Testis (tissue), 2 donors: ENCODE data around the gene ADAM21.
"Not testable (repeated sequence)": the region's sequence is repeated elsewhere in the genome, so short reads cannot be mapped to it uniquely, and the experiment has no call there.

Source experiments
- CTCF ChIP-seq, 3 experiments: fragments of 450-650 bp in 2 of 3; fragments of 200-600 bp in 1 of 3; sonication (generic) in 1 of 3; IDR thresholded peaks; one replicate each; pipeline ENCODE4 v1.5.1; 2016 to 2019; ENCODE audit warnings: antibody characterized with exemption in 3 of 3, mild to moderate bottlenecking in 2 of 3, moderate library complexity in 1 of 3
- POLR2A ChIP-seq: fragments of 450-650 bp; IDR thresholded peaks from one replicate; pipeline ENCODE4 v1.6.1; 2017; ENCODE audit warnings: antibody characterized with exemption, mild to moderate bottlenecking, moderate library complexity

DNA sequence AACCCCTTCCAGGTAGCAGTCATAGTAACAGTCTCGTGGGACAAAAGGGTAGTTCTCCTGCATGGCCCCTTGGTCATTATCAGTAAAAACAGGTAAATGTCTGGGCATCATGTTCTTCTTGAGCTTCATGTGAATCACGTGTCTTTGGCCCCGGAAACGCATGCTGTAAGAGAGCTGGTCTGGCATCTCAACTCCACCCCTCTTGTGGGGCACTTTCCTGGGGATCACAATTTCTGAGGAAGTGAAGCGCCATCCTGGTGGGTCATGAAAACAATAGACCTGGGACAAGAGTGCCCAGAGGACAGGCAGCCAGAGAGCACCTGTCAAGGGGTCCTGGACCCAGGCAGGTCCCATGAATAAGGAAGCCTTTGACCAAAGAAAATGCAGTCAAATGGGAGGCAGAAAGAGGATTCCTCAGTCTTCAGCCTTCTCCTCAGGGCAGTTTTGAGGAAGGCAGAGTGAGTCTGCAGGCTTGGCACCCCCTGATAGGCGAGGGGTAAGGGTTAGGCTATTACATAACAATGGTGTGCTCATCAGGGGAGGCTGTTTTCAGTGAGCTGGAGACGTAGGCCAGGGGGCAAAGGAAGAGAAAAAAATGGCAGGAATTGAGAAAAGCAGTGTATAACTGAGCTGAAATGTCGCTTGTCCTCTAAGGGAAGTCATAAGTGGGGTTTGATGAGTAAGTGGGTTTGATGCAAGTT, 19.0 kb downstream of the ADAM21 start:
- not testable (repeated sequence) for TF ChIP-seq POLR2A; CTCF (IDR thresholded peaks at IDR 0.05)
